OCI-LY1 (cell line): Measurements from ENCODE around the gene BCAP31.

Experiments used
- H2AFZ ChIP-seq: fragments of 200-600 bp; sonication (generic), shearing (Covaris generic); 2 replicates; pipeline ENCODE4 v1.6.0; 2014; ENCODE audit warnings: antibody characterized with exemption, mild to moderate bottlenecking, low read length
- H3F3A ChIP-seq: fragments of 200-600 bp; sonication (generic), shearing (Covaris generic); 2 replicates; pipeline ENCODE4 v1.6.0; 2014; ENCODE audit warnings: mild to moderate bottlenecking, antibody characterized with exemption, low read length, moderate library complexity; ENCODE audit not compliant: insufficient read depth
- H3K27ac ChIP-seq: fragments of 200-600 bp; sonication (generic); 2 replicates; pipeline ENCODE4 v1.5.1; 2014; ENCODE audit warnings: low read length, mixed run types, mild to moderate bottlenecking, low read depth; ENCODE audit not compliant: poor library complexity, severe bottlenecking
- H3K27me3 ChIP-seq: fragments of 200-600 bp; sonication (generic); 2 replicates; pipeline ENCODE4 v1.6.0; 2014; ENCODE audit warnings: antibody characterized with exemption, mild to moderate bottlenecking, low read length, moderate library complexity; ENCODE audit not compliant: insufficient read depth
- H3K36me3 ChIP-seq: fragments of 200-600 bp; sonication (generic); 2 replicates; pipeline ENCODE4 v1.6.1; 2014; ENCODE audit warnings: mild to moderate bottlenecking, antibody characterized with exemption, low read length, moderate library complexity, mixed read lengths; ENCODE audit not compliant: insufficient read depth
- H3K4me1 ChIP-seq: fragments of 200-600 bp; sonication (generic); 2 replicates; pipeline ENCODE4 v1.5.1; 2014; ENCODE audit warnings: mild to moderate bottlenecking, low read length, moderate library complexity; ENCODE audit not compliant: insufficient read depth, severe bottlenecking
- H3K4me2 ChIP-seq: fragments of 200-600 bp; sonication (generic), shearing (Covaris generic); 2 replicates; pipeline ENCODE4 v1.6.1; 2014; ENCODE audit warnings: low read length
- H3K4me3 ChIP-seq: fragments of 200-600 bp; sonication (generic); 2 replicates; pipeline ENCODE4 v1.5.1; 2014; ENCODE audit warnings: low read length, low read depth, mild to moderate bottlenecking, mixed read lengths; ENCODE audit not compliant: poor library complexity, severe bottlenecking
- H3K79me2 ChIP-seq: fragments of 200-600 bp; shearing (Covaris generic); 2 replicates; pipeline ENCODE4 v1.6.1; 2016; ENCODE audit warnings: mixed run types, low read length, mixed read lengths; ENCODE audit not compliant: insufficient read depth
- H3K9ac ChIP-seq: fragments of 200-600 bp; sonication (generic), shearing (Covaris generic); 2 replicates; pipeline ENCODE4 v1.6.1; 2014; ENCODE audit warnings: mild to moderate bottlenecking, low read length, mixed read lengths
- H3K9me2 ChIP-seq: fragments of 200-600 bp; sonication (generic), shearing (Covaris generic); 2 replicates; pipeline ENCODE4 v1.6.1; 2014; ENCODE audit warnings: low read depth, mild to moderate bottlenecking, low read length, mixed read lengths
- H3K9me3 ChIP-seq: fragments of 200-600 bp; shearing (Covaris generic); 2 replicates; pipeline ENCODE4 v1.6.1; 2014; ENCODE audit warnings: low read length, mixed read lengths
- H4K20me1 ChIP-seq: fragments of 200-600 bp; sonication (generic), shearing (Covaris generic); 2 replicates; pipeline ENCODE4 v1.6.0; 2016; ENCODE audit warnings: mild to moderate bottlenecking, low read length; ENCODE audit not compliant: insufficient read depth
- CTCF ChIP-seq: fragments of 200-600 bp; sonication (generic), shearing (Covaris generic); IDR thresholded peaks from 2 replicates; pipeline ENCODE4 v1.5.1; 2017; ENCODE audit warnings: mild to moderate bottlenecking, antibody characterized with exemption, low read length, moderate library complexity, mixed read lengths
- EZH2 ChIP-seq: fragments of 200-600 bp; sonication (generic), shearing (Covaris generic); IDR thresholded peaks from 2 replicates; pipeline ENCODE4 v1.8.0; 2017; ENCODE audit warnings: borderline replicate concordance, mixed run types, mild to moderate bottlenecking, antibody characterized with exemption, low read length, moderate library complexity, mixed read lengths

BCAP31 gene

GRCh38 chrX:153662266-153662665 lies 61.9 kb downstream of the BCAP31 start:
- TF ChIP-seq CTCF (no peak; the same call in 1 of the 2 replicates), EZH2 (no peak)
- Histone ChIP-seq H3K9me2 (no peaks in the 10 kb centered on the region), H3K27me3 (no peaks in the 10 kb centered on the region), H3K9me3 (no peaks in the 10 kb centered on the region), H3K4me1 (no peaks in the 10 kb centered on the region), H4K20me1 (no peaks in the 10 kb centered on the region), H3K4me3 (no peak overlapping the region), H3K9ac (no peak overlapping the region), H3K4me2 (no peak overlapping the region), H3K27ac (no peak overlapping the region), H3K36me3 (no peaks in the 10 kb centered on the region), H2AFZ (no peak overlapping the region), H3K79me2 (no peaks in the 10 kb centered on the region), H3F3A (no peaks in the 10 kb centered on the region)

- no peaks in the 10 kb centered on the region for H3K9me2 ChIP-seq
- no peak overlapping the region for H3K4me3 ChIP-seq
- no peak overlapping the region for H3K9ac ChIP-seq
- H3K27ac ChIP-seq = no peak overlapping the region
- no peaks in the 10 kb centered on the region for H3K27me3 ChIP-seq
- no peak overlapping the region for H2AFZ ChIP-seq
- H3K9me3 ChIP-seq = no peaks in the 10 kb centered on the region
- no peaks in the 10 kb centered on the region for H3K4me1 ChIP-seq
- H3K79me2 ChIP-seq = no peaks in the 10 kb centered on the region
- H3K4me2 ChIP-seq = no peak overlapping the region
- H3K36me3 ChIP-seq = no peaks in the 10 kb centered on the region
- H3F3A ChIP-seq = no peaks in the 10 kb centered on the region
- no peak for TF ChIP-seq CTCF
- no peak for TF ChIP-seq EZH2
- H4K20me1 ChIP-seq = no peaks in the 10 kb centered on the region
These were observed 64.9 kb downstream of the BCAP31 start for GRCh38 chrX:153659268-153659667.

GRCh38 chrX:153657161-153657560 lies 67.0 kb downstream of the BCAP31 start:
- no peak for TF ChIP-seq EZH2
- no peak for TF ChIP-seq CTCF
- Histone ChIP-seq H3K36me3 (no peaks in the 10 kb centered on the region), H3K79me2 (no peaks in the 10 kb centered on the region), H3K4me1 (no peaks in the 10 kb centered on the region), H3K27ac (no peak overlapping the region), H3K9me2 (no peaks in the 10 kb centered on the region), H3K27me3 (no peaks in the 10 kb centered on the region), H3K4me3 (no peak overlapping the region), H3K9me3 (no peaks in the 10 kb centered on the region), H3F3A (no peaks in the 10 kb centered on the region), H3K9ac (no peak overlapping the region), H2AFZ (no peak overlapping the region), H4K20me1 (no peaks in the 10 kb centered on the region), H3K4me2 (no peak overlapping the region)
